ENCODE results near the gene ZFYVE19. TPM values are rescaled to one million over a fixed set of nuclear protein-coding genes. Genes with fewer than 3 reads are reported as not detected.

The ZFYVE19 gene
- total and polyA plus RNA-seq, 2 of the 13 experiments (the other 11 are each of a cell fraction or from before 2014, with no cell fraction given) = 23.3 to 44.0 TPM

GRCh38 chr15:40857601-40858341, 50.9 kb downstream of the ZFYVE19 start:
- DNase-seq (ENCODE audit: low spot score) (peak; percentile 57), FAIRE-seq (peak; percentile 68), ATAC-seq (peak; percentile 80)
- H3K27ac ChIP-seq (ENCODE audit: extremely low read length, insufficient read depth, low read length) = no peak overlapping the region
- H3K79me2 ChIP-seq (ENCODE audit: insufficient read depth, low read length) = no peaks in the 10 kb centered on the region
- CTCF ChIA-PET (ENCODE audit: low intra/inter-chr PET ratio, low total read pairs) = interaction anchor here (1.1 to 3.8 kb wide), 2 partner anchors 32 to 36 kb away, joined by 3 to 80 read pairs; partner anchors contain the start of gene VPS18
- BruUV-seq (replicated peaks) = no TSS peak
- POLR2A ChIA-PET = interaction anchor here (0.7 to 3.1 kb wide), 9 partner anchors 7 to 65 kb away, joined by 3 to 40 read pairs (median 4); partner anchors contain the start of genes DNAJC17, RHOV, VPS18 and ZFYVE19
- H3K4me3 ChIP-seq (replicated peaks in 1 of 3; ENCODE audit: insufficient read depth in 1 of 3, low read depth in 2 of 3, low read length in 3 of 3) = peak overlapping the region in 2 of 3 experiments; percentile 33 to 49; a peak in 4 of 6 replicates
- H3K36me3 ChIP-seq (replicated peaks in 1 of 2; ENCODE audit: control insufficient read depth in 1 of 2, insufficient read depth in 2 of 2, low read length in 2 of 2) = no peaks in the 10 kb centered on the region
- peak overlapping the region; percentile 10; the same call in 1 of the 2 replicates for H3K9ac ChIP-seq (ENCODE audit: insufficient read depth, low read depth, low read length)
- H3K4me1 ChIP-seq (ENCODE audit: insufficient read depth, low read length) = peaks cover 62% of the 10 kb centered on the region
- intact Hi-C loops (cut with micrococcal nuclease; ENCODE audit: unreplicated experiment) (no loop called here), in situ Hi-C loops (cut with HindIII; ENCODE audit: extremely low pct_ligation_motif_present, low pct_unique_long_range_greater_than_20kb) (loop anchor here (5.0 kb wide), 1 partner anchor 35 kb away; the partner anchor contains the start of gene VPS18)
- H3K27me3 ChIP-seq (ENCODE audit: control insufficient read depth in 1 of 2, insufficient read depth in 2 of 2, low read length in 2 of 2) = no peaks in the 10 kb centered on the region
- H3K4me2 ChIP-seq (ENCODE audit: low read depth, low read length) = peak overlapping the region; percentile 83
- peak overlapping the region; percentile 76 for H2AFZ ChIP-seq (ENCODE audit: low read length)
- 18% methylated on average over 9 of the region's 15 CpGs for WGBS (ENCODE audit: low lambda C conversion rate)
- H4K20me1 ChIP-seq (ENCODE audit: insufficient read depth, low read length) = no peaks in the 10 kb centered on the region
- no peaks in the 10 kb centered on the region for H3K9me3 ChIP-seq (ENCODE audit: low read length)
- TF ChIP-seq HNF4A (CRISPR knock-in tag; IDR thresholded peaks at IDR 0.05) (peak; percentile 23; the same call in 1 of the 2 replicates), PHF21A (CRISPR knock-in tag; IDR thresholded peaks at IDR 0.05) (peak; percentile 36; the same call in 1 of the 2 replicates), YY1 (IDR thresholded peaks at IDR 0.05; ENCODE audit: insufficient read depth, insufficient replicate concordance, low read depth, low read length) (peak; percentile 31), PHF20 (CRISPR knock-in tag; IDR thresholded peaks at IDR 0.05) (0 out of 2 replicates have a peak, but pooled peaks have one; percentile 33), ZNF143 (CRISPR knock-in tag; IDR thresholded peaks at IDR 0.05) (0 out of 2 replicates have a peak, but pooled peaks have one; percentile 26), ZFP90 (CRISPR knock-in tag; IDR thresholded peaks at IDR 0.05; ENCODE audit: borderline replicate concordance) (peak; percentile 30; the same call in 1 of the 2 replicates), AFF4 (CRISPR knock-in tag; IDR thresholded peaks at IDR 0.05) (no peak), ZBTB3 (CRISPR knock-in tag; IDR thresholded peaks at IDR 0.05; ENCODE audit: borderline replicate concordance, low read depth) (no peak), SALL1 (CRISPR knock-in tag; IDR thresholded peaks at IDR 0.05) (peak; percentile 64), ZNF318 (CRISPR knock-in tag; IDR thresholded peaks at IDR 0.05) (0 out of 2 replicates have a peak, but pooled peaks have one; percentile 14)

Measured in HepG2 (cell line).